Activated CD8-positive, alpha-beta T cell treated with anti-CD3 and anti-CD28 coated beads for 36 hours (primary cell): ENCODE measurements around the gene ERP27. TPM values are rescaled to one million over a fixed set of nuclear protein-coding genes. Genes with fewer than 3 reads are reported as not detected.

ENCODE experiments used
- ATAC-seq: fragments of 200-7000 bp; cut with Tn5 transposase; one replicate; pipeline ENCODE4 v1.10.0; 2021; ENCODE audit warnings: mild to moderate bottlenecking, moderate library complexity
- CTCF ChIA-PET: fragments of 350-600 bp; sonication (Branson Sonifier 250); formaldehyde crosslinking; loops from one replicate; lab custom pipeline; 2021; ENCODE audit warnings: antibody characterized with exemption; lab: Charles Lee
- POLR2A ChIA-PET: fragments of 350-600 bp; sonication (Branson Sonifier 250); formaldehyde crosslinking; loops from one replicate; lab custom pipeline; 2021; ENCODE audit warnings: antibody characterized with exemption; lab: Charles Lee
- DNase-seq: peaks from one replicate; pipeline ENCODE4 v3.0.0-alpha.2; 2020
- H3K27ac Mint-ChIP-seq: one replicate; pipeline ENCODE4 v1.8.0; 2021; ENCODE audit warnings: mild to moderate bottlenecking, mixed read lengths
- H3K27me3 Mint-ChIP-seq: one replicate; pipeline ENCODE4 v1.8.0; 2021; ENCODE audit warnings: mixed read lengths
- H3K36me3 Mint-ChIP-seq: one replicate; pipeline ENCODE4 v1.8.0; 2021; ENCODE audit warnings: low read depth, mixed read lengths
- H3K4me1 Mint-ChIP-seq: one replicate; pipeline ENCODE4 v1.8.0; 2021; ENCODE audit warnings: low read depth, mixed read lengths
- H3K4me3 Mint-ChIP-seq: one replicate; pipeline ENCODE4 v1.8.0; 2021; ENCODE audit warnings: mild to moderate bottlenecking, moderate library complexity, mixed read lengths
- H3K9me3 Mint-ChIP-seq: one replicate; pipeline ENCODE4 v1.8.0; 2021; ENCODE audit warnings: mixed read lengths
- CTCF ChIP-seq: fragments of 200-600 bp; IDR thresholded peaks from one replicate; pipeline ENCODE4 v1.8.0; 2022; ENCODE audit warnings: antibody characterized with exemption, mild to moderate bottlenecking
- intact Hi-C: fragments of 100-400 bp; cut with micrococcal nuclease; formaldehyde crosslinking; loops from one replicate; pipeline ENCODE4 v1.10.0; 2022
- total RNA-seq, 2 experiments: library from RNA; stranded (reverse); gene quantifications; one replicate each; pipeline ENCODE4 v1.2.3, GENCODE V29; 2021

The ERP27 gene
- total RNA-seq, 2 experiments from 2014 or later: 2.3 to 3.4 TPM

- intact Hi-C loops: loop anchor here (2.0 kb wide), 1 partner anchor 14 kb away; no protein-coding TSS in a partner anchor
- Mint-ChIP-seq H3K4me1 (peaks cover 50% of the 10 kb centered on the region), H3K36me3 (no peaks in the 10 kb centered on the region), H3K9me3 (no peaks in the 10 kb centered on the region), H3K27me3 (no peaks in the 10 kb centered on the region), H3K27ac (peak overlapping the region; percentile 51), H3K4me3 (no peak overlapping the region)
- ChIA-PET CTCF (interaction anchor here (1.0 to 4.6 kb wide), 6 partner anchors 9 to 137 kb away, joined by 3 to 19 read pairs (median 4); no protein-coding TSS in a partner anchor), POLR2A (interaction anchor here (0.6 to 1.6 kb wide), 4 partner anchors 9 to 67 kb away, joined by 3 to 7 read pairs (median 4); no protein-coding TSS in a partner anchor)
- ATAC-seq (no peak), DNase-seq (no peak)
- no peak for TF ChIP-seq CTCF
Observed at GRCh38 chr12:14982991-14983390, 44.7 kb upstream of the ERP27 start.

- no peak for TF ChIP-seq CTCF
- no peak for DNase-seq
- peak overlapping the region; percentile 51 for H3K27ac Mint-ChIP-seq
- no peak for ATAC-seq
- ChIA-PET CTCF (interaction anchor here (1.4 to 4.6 kb wide), 4 partner anchors 10 to 137 kb away, joined by 3 to 19 read pairs (median 4); no protein-coding TSS in a partner anchor), POLR2A (interaction anchor here (0.7 kb wide), 1 partner anchor 67 kb away, joined by 3 read pairs; no protein-coding TSS in a partner anchor)
- intact Hi-C loops: loop anchor here (2.0 kb wide), 1 partner anchor 14 kb away; no protein-coding TSS in a partner anchor
- H3K36me3 Mint-ChIP-seq: no peaks in the 10 kb centered on the region
- peaks cover 55% of the 10 kb centered on the region for H3K4me1 Mint-ChIP-seq
- no peak overlapping the region for H3K4me3 Mint-ChIP-seq
- no peaks in the 10 kb centered on the region for H3K27me3 Mint-ChIP-seq
- H3K9me3 Mint-ChIP-seq: no peaks in the 10 kb centered on the region
Observed at GRCh38 chr12:14982562-14982961, 44.2 kb upstream of the ERP27 start.

GRCh38 chr12:14981049-14981448 is 42.7 kb upstream of the ERP27 start:
- intact Hi-C loops: no loop called here
- Mint-ChIP-seq H3K36me3 (no peaks in the 10 kb centered on the region), H3K27me3 (no peaks in the 10 kb centered on the region), H3K9me3 (no peaks in the 10 kb centered on the region), H3K4me3 (no peak overlapping the region), H3K4me1 (peaks cover 55% of the 10 kb centered on the region), H3K27ac (no peak overlapping the region)
- DNase-seq (no peak), ATAC-seq (no peak)
- no peak for TF ChIP-seq CTCF
- CTCF ChIA-PET: interaction anchor here (0.9 to 1.4 kb wide), 3 partner anchors 13 to 19 kb away, joined by 3 read pairs; partner anchors contain the start of gene ARHGDIB
- POLR2A ChIA-PET: interaction anchor here (1.2 to 1.7 kb wide), 3 partner anchors 19 to 25 kb away, joined by 4 to 5 read pairs (median 4); partner anchors contain the start of gene ARHGDIB

- DNase-seq (no peak), ATAC-seq (no peak)
- intact Hi-C loops: no loop called here
- TF ChIP-seq CTCF: no peak
- ChIA-PET POLR2A (interaction anchor here (1.7 to 3.1 kb wide), 2 partner anchors 17 to 23 kb away, joined by 5 to 11 read pairs; partner anchors contain the start of gene ARHGDIB), CTCF (no interaction called here)
- H3K36me3 Mint-ChIP-seq: no peaks in the 10 kb centered on the region
- H3K4me1 Mint-ChIP-seq: peaks cover 49% of the 10 kb centered on the region
- H3K27ac Mint-ChIP-seq: no peak overlapping the region
- no peaks in the 10 kb centered on the region for H3K27me3 Mint-ChIP-seq
- H3K9me3 Mint-ChIP-seq: no peaks in the 10 kb centered on the region
- no peak overlapping the region for H3K4me3 Mint-ChIP-seq
Observed at GRCh38 chr12:14979468-14979867, 41.1 kb upstream of the ERP27 start.

GRCh38 chr12:14976658-14977057 is 38.3 kb upstream of the ERP27 start:
- CTCF ChIA-PET: no interaction called here
- peaks cover 43% of the 10 kb centered on the region for H3K4me1 Mint-ChIP-seq
- no peak for ATAC-seq

More at GRCh38 chr12:14976658-14977057, 38.3 kb upstream of the ERP27 start:
- Mint-ChIP-seq H3K27ac (no peak overlapping the region), H3K9me3 (no peaks in the 10 kb centered on the region), H3K4me3 (no peak overlapping the region), H3K27me3 (no peaks in the 10 kb centered on the region), H3K36me3 (no peaks in the 10 kb centered on the region)
- intact Hi-C loops: no loop called here
- no peak for DNase-seq
- TF ChIP-seq CTCF: no peak
- POLR2A ChIA-PET: no interaction called here
